Measurements from ENCODE around the gene NALCN. TPM values are rescaled to one million over a fixed set of nuclear protein-coding genes. Genes with fewer than 3 reads are reported as not detected.

Gene NALCN
- total and polyA plus RNA-seq, 10 of the 15 experiments (the other 5 are each of a cell fraction or from before 2014, with no cell fraction given): under 0.01 TPM; not detected in 9

DNA sequence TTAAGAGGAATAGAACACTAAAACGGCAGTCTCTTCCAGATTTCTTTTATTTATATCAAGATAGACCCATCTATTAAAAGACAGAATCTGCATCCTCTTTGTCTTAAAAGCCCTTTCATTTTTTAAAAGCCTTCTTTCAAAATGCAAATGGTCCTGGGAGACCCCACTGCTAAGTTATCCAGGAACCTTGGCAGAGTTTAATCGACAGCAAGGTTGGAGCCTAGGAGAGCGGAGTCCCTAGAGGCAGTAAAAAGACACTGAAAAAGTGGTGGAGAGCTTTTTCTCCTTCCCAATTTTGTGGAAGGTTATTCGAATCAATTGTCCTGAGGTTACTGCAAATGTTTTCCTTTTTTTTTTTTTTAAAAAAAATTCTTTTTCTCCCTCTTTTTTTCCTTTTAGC, 294.7 kb downstream of the NALCN start:
- no peak for ATAC-seq
- TF ChIP-seq TCF7 (IDR thresholded peaks at IDR 0.05; ENCODE audit: borderline replicate concordance) (no peak), YBX1 (IDR thresholded peaks at IDR 0.05) (no peak), MTA3 (IDR thresholded peaks at IDR 0.05; ENCODE audit: borderline replicate concordance, low read length) (no peak), SMAD5 (IDR thresholded peaks at IDR 0.05; ENCODE audit: low read depth) (no peak)
- TF ChIP-seq, protein P1, sequence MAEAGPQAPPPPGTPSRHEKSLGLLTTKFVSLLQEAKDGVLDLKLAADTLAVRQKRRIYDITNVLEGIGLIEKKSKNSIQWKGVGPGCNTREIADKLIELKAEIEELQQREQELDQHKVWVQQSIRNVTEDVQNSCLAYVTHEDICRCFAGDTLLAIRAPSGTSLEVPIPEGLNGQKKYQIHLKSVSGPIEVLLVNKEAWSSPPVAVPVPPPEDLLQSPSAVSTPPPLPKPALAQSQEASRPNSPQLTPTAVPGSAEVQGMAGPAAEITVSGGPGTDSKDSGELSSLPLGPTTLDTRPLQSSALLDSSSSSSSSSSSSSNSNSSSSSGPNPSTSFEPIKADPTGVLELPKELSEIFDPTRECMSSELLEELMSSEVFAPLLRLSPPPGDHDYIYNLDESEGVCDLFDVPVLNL (IDR thresholded peaks at IDR 0.05; ENCODE audit: low read depth, low read length): no peak
- TF ChIP-seq, protein P2, sequence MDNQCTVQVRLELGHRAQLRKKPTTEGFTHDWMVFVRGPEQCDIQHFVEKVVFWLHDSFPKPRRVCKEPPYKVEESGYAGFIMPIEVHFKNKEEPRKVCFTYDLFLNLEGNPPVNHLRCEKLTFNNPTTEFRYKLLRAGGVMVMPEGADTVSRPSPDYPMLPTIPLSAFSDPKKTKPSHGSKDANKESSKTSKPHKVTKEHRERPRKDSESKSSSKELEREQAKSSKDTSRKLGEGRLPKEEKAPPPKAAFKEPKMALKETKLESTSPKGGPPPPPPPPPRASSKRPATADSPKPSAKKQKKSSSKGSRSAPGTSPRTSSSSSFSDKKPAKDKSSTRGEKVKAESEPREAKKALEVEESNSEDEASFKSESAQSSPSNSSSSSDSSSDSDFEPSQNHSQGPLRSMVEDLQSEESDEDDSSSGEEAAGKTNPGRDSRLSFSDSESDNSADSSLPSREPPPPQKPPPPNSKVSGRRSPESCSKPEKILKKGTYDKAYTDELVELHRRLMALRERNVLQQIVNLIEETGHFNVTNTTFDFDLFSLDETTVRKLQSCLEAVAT (IDR thresholded peaks at IDR 0.05): no peak
- TF ChIP-seq, protein P3, sequence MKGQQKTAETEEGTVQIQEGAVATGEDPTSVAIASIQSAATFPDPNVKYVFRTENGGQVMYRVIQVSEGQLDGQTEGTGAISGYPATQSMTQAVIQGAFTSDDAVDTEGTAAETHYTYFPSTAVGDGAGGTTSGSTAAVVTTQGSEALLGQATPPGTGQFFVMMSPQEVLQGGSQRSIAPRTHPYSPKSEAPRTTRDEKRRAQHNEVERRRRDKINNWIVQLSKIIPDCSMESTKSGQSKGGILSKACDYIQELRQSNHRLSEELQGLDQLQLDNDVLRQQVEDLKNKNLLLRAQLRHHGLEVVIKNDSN (IDR thresholded peaks at IDR 0.05; ENCODE audit: borderline replicate concordance, extremely low read length, insufficient read depth, low read depth, low read length): no peak
- SMC1A ChIA-PET (ENCODE audit: uncharacterized antibody, unreplicated experiment): interaction anchor here (1.6 kb wide), 1 partner anchor 23 kb away, joined by 5 read pairs; no protein-coding TSS in a partner anchor
- no peak overlapping the region for H3K4me3 ChIP-seq
- no peaks in the 10 kb centered on the region for H3K79me2 ChIP-seq (ENCODE audit: control insufficient read depth, insufficient read depth, low read length)
- DNase-seq (ENCODE audit: low read depth, low spot score): no peak
- H3K4me1 ChIP-seq (ENCODE audit: control insufficient read depth, insufficient read depth, low read length): no peaks in the 10 kb centered on the region
- no peaks in the 10 kb centered on the region for H4K20me1 ChIP-seq (ENCODE audit: control insufficient read depth, insufficient read depth)
- BruUV-seq (replicated peaks): no TSS peak
- POLR2A ChIA-PET: no interaction called here
- WGBS (ENCODE audit: insufficient coverage, insufficient replicate concordance, low lambda C conversion rate, missing lambda C conversion rate): 27% methylated on average over 4 of the region's 4 CpGs
- no peaks in the 10 kb centered on the region; a peak in 1 of 4 replicates for H3K27me3 ChIP-seq (replicated peaks in 1 of 2; ENCODE audit: control insufficient read depth in 2 of 2, insufficient read depth in 2 of 2, low read length in 1 of 2)
- H3K27ac ChIP-seq (ENCODE audit: control insufficient read depth, insufficient read depth): no peak overlapping the region
- H3K36me3 ChIP-seq (ENCODE audit: control insufficient read depth in 2 of 2, insufficient read depth in 2 of 2, low read length in 1 of 2): no peaks in the 10 kb centered on the region
- RAD21 ChIA-PET (ENCODE audit: unreplicated experiment): no interaction called here
- CTCF ChIA-PET: interaction anchor here (0.6 to 0.8 kb wide), 2 partner anchors 8 to 1107 kb away, joined by 3 read pairs; no protein-coding TSS in a partner anchor
- no peak overlapping the region for H3K4me2 ChIP-seq (ENCODE audit: control insufficient read depth, insufficient read depth)
- H2AFZ ChIP-seq (ENCODE audit: control insufficient read depth, low read depth, low read length): no peak overlapping the region
- H3K9ac ChIP-seq (ENCODE audit: control insufficient read depth, insufficient read depth, low read length): no peak overlapping the region
- intact Hi-C loops (cut with micrococcal nuclease; ENCODE audit: unreplicated experiment) (no loop called here), in situ Hi-C loops (cut with MboI) (loop anchor here (10.0 kb wide), 3 partner anchors 397 to 1467 kb away; no protein-coding TSS in a partner anchor)
- H3K9me3 ChIP-seq (replicated peaks; ENCODE audit: control insufficient read depth, insufficient read depth, low read length): no peaks in the 10 kb centered on the region
- FAIRE-seq: no peak
